ENCODE data around the gene LOXL1. TPM values are rescaled to one million over a fixed set of nuclear protein-coding genes. Genes with fewer than 3 reads are reported as not detected.

The LOXL1 gene
- total RNA-seq, 1 donor from 2014 or later = 29.0 TPM

- Histone ChIP-seq H3K27ac (no peak overlapping the region), H3K9me3 (no peaks in the 10 kb centered on the region), H3K4me1 (no peaks in the 10 kb centered on the region), H3K27me3 (no peaks in the 10 kb centered on the region), H3K4me3 (no peak overlapping the region), H3K36me3 (no peaks in the 10 kb centered on the region)
- no peak for DNase-seq (ENCODE audit: extremely low spot score in 2 of 2)
- TF ChIP-seq CTCF (IDR thresholded peaks at IDR 0.05) (no peak), POLR2AphosphoS5 (IDR thresholded peaks at IDR 0.05; ENCODE audit: insufficient read depth in 1 of 2, low read depth in 1 of 2) (no peak), POLR2A (IDR thresholded peaks at IDR 0.05) (no peak)
- intact Hi-C loops (cut with DNase I) = no loop called here
These were observed 37.8 kb upstream of the LOXL1 start for GRCh38 chr15:73888224-73889041.

GRCh38 chr15:73889053-73889761 is 37.1 kb upstream of the LOXL1 start:
- intact Hi-C loops (cut with DNase I) = no loop called here
- Histone ChIP-seq H3K36me3 (no peaks in the 10 kb centered on the region), H3K4me3 (no peak overlapping the region), H3K4me1 (no peaks in the 10 kb centered on the region), H3K9me3 (no peaks in the 10 kb centered on the region), H3K27me3 (no peaks in the 10 kb centered on the region), H3K27ac (no peak overlapping the region)
- DNase-seq (ENCODE audit: extremely low spot score in 2 of 2) = no peak
- TF ChIP-seq CTCF (IDR thresholded peaks at IDR 0.05) (no peak), POLR2A (IDR thresholded peaks at IDR 0.05) (no peak), POLR2AphosphoS5 (IDR thresholded peaks at IDR 0.05; ENCODE audit: insufficient read depth in 1 of 2, low read depth in 1 of 2) (no peak)

- DNase-seq (ENCODE audit: extremely low spot score in 2 of 2) = no peak
- no peak for TF ChIP-seq POLR2AphosphoS5 (IDR thresholded peaks at IDR 0.05; ENCODE audit: insufficient read depth in 1 of 2, low read depth in 1 of 2)
- TF ChIP-seq POLR2A (IDR thresholded peaks at IDR 0.05) = no peak
- TF ChIP-seq CTCF (IDR thresholded peaks at IDR 0.05) = no peak
- H3K27me3 ChIP-seq = no peaks in the 10 kb centered on the region
- H3K27ac ChIP-seq = no peak overlapping the region
- no peaks in the 10 kb centered on the region for H3K36me3 ChIP-seq
- intact Hi-C loops (cut with DNase I) = no loop called here
- H3K9me3 ChIP-seq = no peaks in the 10 kb centered on the region
- H3K4me3 ChIP-seq = no peak overlapping the region
- H3K4me1 ChIP-seq = no peaks in the 10 kb centered on the region
These were observed 36.5 kb upstream of the LOXL1 start for GRCh38 chr15:73889762-73890124.

- Histone ChIP-seq H3K27ac (no peak overlapping the region), H3K36me3 (no peaks in the 10 kb centered on the region), H3K4me3 (no peak overlapping the region), H3K9me3 (no peaks in the 10 kb centered on the region), H3K27me3 (no peaks in the 10 kb centered on the region), H3K4me1 (no peaks in the 10 kb centered on the region)
- intact Hi-C loops (cut with DNase I) = no loop called here
- DNase-seq (ENCODE audit: extremely low spot score in 2 of 2) = no peak
- no peak for TF ChIP-seq POLR2AphosphoS5 (IDR thresholded peaks at IDR 0.05; ENCODE audit: insufficient read depth in 1 of 2, low read depth in 1 of 2)
These were observed 34.6 kb upstream of the LOXL1 start for GRCh38 chr15:73891328-73892315.

All from vagina (tissue), 2 donors.